Stimulated activated naive CD4-positive, alpha-beta T cell treated with Interleukin-2 at 50 U/mL for 16 hours (primary cell): ENCODE data around the gene ATF6B.
"Not testable (repeated sequence)": the region's sequence is repeated elsewhere in the genome, so short reads cannot be mapped to it uniquely, and the experiment has no call there.

ENCODE experiments used
- DNase-seq: peaks from one replicate; lab custom pipeline; 2025; lab: John Stamatoyannopoulos, UW

Gene ATF6B

DNA sequence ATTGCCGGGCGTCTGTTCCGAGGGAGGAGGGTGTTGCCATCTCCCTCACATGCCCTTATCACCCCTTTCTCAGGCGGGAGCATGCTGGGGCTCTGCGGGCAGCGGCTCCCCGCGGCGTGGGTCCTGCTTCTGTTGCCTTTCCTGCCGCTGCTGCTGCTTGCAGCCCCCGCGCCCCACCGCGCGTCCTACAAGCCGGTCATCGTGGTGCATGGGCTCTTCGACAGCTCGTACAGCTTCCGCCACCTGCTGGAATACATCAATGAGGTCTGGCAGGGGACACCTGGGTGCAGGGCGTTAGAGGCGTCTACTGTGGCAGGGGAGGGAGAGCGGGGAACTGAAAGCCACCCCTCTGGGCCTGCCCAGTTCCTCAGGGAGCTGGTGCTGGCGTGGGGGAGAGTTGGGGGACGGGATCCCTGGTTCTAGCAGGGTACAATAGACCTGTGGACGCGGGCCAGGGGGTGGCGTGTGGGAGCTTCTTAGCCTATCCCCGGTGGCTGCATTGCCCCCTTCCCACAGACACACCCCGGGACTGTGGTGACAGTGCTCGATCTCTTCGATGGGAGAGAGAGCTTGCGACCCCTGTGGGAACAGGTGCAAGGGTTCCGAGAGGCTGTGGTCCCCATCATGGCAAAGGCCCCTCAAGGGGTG lies 26.6 kb upstream of the ATF6B start:
- DNase-seq, result peak; percentile 41

DNA sequence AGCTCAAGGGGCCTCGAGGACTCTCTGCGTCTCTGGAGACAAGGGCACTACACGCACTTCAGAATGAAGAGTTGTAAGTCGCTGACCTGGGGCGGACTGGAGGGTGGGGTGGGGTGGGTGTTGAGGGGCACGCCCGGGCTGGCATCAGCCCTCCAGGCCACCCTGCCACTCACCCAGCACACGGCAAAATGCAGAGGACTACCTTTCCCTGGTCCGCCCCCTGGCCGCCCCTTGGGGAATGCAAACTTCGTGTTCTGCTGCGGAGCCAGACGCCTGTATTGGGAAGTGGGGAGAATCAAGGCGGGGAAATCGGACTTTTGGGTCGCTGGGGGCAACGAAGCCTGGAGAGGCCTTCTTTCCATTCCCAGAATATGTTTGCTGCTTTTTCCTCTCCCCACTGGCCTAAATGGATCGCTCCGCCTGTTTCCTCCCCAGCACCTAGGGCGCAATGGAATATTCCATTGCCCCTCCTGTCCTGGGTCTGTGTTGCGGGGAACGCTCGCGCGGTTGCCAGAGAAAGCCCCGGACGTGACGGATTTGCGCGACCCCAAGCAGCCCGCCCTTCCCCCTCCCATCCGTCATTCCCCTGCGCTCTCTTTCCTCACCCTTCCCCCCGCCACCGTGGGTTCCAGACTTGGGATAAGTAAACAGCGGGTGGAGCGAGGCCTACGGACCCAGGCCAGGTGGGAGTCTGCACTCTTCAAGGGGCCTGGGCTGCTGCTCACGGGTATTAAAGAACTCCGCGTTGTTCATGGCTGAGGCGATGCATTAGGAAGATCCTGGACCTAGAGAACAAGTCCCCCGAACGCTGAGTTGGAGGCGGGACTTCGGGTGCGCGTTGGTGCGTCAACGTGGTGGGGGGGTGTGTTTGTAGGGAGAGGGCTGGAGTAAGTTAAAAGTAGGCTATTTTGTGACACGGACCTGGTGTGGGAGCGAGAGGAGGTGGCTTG lies 25.8 kb upstream of the ATF6B start, which contains the start of gene PPT2:
Gene PPT2 (plus strand): TSS at position 578 of the 950 bp plus-strand sequence. CDS start 454 bp downstream, outside the sequence.
- DNase-seq, result peak; percentile 61

DNA sequence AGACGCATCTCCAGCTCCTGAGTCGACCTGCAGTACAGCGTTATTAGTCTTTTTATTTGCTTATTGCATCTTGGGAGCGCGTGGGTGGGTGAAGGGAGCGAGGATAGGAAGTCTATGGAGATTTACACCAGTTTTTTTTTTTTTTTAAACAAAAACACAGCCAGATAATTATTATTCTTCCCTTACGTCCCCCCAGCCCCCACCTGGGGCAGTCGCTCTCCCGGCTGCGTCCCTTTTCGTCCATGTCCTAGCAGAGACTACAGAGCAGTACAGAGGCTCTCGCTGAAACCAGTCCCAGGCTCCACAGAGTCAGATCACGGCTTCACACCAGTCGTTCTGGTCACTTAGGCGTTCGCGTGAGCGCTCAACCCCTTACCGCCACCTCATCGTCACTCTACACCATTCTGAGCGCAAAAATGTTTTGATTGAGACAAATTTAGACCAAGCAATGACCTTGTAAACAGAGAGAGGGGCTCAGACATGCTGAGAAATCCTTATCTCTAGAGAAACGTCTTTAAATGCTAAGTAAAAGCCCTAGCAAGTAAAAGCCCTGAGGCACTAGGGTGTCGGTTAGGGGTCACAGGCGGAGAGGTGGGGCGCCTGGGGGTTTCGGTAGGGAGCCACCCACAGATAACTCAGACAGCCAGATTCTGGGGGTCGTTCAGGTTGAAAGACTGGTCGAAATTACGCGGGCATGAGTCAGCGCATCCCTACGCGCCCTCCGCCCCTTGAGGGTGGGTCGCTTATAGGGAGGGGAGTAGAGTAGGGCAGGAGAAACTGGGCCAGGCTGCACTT lies 24.9 kb upstream of the ATF6B start:
- DNase-seq, result no peak

DNA sequence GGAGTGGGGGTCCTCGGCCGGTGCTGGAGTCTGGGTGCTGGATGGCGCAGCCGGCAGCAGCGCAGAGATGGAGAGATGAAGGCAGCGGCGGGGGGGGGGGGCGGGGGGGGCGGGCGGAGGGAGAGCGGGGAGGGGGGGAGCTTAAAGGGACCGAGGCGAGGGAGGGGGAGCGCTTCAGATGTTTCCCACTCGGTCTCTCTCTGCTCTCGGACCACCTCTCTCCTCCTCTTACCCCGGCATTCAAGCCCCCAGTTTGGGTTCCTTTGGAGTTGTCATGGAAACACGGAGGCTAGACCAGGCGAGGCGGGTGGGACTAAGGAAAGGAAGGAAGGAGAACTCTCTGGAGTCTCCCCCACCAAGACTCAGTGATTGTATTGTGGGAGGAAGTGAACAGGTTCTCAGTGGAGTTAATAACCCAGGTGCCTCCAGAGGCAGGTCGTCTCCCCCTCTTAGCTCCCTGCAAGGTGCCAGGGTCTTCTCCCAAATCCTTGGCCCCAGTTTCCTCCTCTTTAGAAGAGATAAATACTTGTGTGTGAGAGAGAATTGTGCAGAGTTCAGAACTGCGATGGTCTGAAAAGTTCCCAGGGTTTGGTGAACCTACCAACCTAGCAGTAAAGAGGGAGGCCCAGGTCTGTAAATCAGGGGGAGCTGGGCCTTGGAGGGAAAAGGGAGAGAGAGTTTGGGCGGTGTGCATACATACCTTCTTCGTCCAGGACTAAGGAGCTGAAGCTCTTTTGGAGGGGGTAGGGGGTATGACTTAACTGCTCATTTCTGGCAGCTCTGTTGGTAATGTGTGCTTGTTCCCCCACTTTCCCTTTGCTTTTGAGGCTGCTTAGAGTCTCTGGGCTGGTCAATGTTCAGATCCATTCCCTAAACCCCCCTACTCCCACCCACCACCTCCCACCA lies 24.1 kb upstream of the ATF6B start, which contains the start of gene PRRT1:
Gene PRRT1 (minus strand): TSS at position 77 of the 906 bp plus-strand sequence. CDS start 112 bp downstream, outside the sequence.
- no peak for DNase-seq

DNA sequence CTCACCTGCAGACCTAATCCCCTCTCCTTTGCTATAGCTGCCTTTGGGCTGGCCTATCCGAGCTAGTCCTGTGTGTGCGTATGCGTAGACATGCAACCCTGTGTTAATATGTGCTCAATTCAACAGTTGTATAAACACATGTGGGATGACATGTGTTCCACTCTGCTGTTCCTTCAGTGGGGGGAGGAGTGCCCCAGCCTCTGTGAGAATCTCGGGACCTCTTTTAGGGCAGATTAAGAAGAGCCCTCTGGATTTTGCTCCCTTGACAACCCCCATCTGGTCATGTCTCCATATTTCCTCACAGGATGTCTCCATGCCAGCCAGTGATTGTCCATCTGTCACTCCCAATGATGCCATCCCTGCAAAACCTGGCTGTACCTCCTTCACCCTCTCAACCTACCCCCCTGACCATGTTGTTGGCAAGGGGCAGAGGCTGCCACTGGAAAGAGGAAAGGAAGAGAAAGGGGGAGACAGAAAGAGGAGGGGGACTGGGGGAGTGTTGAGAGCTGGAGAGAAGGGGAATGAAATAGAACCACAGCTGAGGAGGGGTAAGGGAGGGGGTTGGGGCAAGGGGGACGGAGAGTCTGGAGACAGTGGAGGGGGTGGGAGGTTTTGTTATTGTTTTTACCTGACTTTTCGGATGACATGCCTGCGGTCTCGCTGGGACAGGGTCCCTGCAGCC lies 23.3 kb upstream of the ATF6B start:
- DNase-seq, result no peak

DNA sequence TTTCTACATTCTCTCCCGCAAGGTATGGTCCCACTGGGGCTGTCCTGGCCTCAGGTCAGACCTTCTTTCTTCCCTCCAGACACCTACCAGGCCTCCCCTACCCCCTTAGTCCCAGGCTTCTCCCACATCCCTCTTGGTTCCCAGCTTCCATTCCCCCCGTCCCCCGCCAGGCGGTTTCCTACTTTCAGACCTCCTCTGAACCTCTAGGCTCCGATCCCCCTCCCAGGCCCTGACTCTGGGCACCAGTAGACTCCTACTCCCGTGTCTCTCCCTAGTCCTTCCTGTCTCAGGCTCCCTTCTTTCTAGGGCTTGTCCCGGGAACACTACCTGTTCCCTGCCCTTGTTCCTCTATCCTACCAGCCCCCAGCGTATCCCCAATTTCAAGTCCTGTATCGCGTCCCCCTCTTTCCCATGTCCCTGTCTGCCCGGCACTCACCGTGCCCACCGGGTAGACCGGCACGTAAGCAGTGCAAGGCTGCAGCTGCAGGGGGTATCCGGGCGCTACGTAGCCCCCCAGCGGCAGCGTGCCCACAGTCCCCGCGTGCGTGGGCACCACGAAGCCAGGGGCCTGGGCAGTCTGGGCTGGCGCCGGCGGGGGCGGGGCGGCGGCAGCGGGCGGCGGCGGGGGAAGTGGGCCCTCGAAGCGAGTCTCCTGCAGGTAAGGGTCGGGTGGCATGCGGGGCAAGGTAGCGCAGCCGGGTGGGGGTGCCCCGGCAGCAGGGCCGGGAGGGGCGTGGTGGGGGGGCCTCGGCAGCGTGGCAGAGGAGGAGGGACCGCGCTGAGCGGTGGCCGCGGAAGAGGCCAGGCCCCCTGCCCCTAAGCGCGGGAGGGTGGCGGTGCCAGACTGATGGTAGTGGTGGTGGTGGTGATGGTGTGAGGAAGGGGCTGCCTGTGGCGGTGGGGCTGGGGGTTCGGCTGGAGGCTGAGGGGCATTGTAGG lies 22.2 kb upstream of the ATF6B start:
- no peak for DNase-seq

DNA sequence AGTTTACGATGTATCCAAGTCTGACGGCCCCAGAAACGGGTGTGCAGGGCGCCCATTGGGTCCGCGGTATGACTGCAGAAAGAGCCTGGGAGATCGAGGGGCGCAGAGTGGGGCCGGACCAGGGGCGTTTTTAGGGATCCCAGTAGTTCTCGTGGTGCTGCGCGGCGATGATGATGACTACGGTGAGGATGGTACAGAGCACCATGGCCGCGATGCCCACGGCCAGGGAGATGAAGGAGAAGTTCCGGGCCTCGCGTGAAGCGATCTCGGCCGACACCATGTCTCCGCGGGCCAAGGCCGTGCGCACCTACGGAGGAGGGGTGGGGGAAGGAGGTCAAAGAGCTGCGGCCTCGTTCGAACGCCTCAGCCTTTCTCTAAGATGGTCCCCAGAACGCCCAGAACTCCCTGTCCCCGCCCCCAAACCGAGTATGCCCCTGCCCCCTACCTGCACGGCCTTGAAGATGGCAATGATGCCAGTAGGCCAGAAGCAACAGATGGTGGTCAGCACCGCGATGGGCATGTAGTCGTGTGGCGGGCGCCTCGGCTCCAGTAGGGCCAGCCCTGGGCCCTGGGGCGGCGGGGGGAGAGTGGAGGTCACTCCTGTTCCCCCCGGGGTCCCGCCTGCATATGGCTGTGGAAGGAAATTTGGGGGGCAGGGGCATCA lies 21.2 kb upstream of the ATF6B start:
- no peak for DNase-seq

DNA sequence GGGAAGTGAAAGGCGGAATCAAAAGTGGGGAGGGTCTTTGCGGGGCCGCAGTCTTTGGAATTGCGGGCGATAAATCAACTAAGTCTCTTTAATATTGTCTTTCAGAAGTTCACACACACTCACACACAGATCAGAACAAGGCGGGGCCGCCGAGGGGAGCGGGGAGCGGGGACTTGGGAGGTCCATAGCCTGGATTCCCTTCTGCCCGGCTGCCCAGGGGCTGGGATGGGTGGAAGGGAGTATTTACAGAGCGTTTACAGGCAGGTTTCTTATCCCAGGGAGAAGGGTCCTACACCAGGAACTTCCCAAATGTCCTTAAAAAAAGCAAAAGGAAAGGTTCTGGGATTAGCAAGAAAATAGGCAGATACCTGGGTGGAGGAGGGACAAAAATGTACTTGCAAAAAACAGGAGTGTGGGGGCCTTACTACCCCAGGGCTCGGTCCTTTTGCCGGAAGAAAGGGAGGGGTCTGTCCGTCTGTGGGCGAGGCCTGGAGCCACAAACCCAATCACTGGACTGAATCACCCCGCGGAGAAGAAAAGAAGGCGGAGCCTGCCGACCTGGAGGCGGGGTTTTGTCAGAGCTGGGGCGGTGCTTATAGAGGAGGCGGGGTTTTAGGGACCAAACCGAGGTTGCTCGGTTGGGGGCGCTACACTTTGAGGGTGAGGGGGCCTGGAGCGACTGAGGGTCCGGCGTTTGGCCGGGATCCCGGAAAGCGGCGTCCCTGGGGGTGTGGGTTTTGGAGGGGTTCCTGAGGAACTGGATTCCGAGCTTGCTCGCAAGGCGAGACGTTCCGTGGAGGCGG lies 20.4 kb upstream of the ATF6B start:
- peak; percentile 45 for DNase-seq

DNA sequence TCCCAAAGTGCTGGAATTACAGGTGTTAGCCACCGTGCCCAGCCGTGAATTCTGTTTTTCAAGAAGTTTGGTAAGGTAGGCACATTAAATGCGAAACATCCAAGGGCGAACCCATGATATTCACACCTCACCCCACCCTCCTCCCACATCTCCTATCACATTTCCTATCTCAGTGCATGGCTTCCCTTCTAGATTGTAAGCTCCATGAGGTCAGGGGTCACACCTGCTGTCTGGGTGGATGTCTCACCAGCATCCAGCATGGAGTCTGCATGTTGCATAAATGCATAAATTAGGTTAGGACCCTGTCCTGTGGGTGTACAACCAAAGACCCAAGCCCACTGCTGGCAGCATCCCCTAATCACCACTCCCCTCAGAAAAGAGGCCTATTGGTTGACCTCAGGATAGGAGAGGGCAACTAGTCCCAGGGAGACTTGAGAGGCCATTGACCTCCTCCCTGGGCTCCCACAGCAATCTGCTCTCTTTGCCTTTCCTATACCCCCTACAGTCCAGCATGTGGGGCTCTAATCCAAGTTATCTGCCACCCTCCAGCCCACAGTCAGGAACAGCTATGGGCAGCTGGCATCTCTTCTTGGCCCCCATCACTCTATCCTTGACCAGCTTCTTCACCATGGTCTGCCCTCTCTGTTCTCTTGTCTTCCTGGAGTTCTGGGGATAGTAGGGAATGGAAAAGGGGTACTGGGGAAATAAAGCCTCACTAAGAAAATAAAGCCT lies 19.5 kb upstream of the ATF6B start:
- DNase-seq, result no peak

DNA sequence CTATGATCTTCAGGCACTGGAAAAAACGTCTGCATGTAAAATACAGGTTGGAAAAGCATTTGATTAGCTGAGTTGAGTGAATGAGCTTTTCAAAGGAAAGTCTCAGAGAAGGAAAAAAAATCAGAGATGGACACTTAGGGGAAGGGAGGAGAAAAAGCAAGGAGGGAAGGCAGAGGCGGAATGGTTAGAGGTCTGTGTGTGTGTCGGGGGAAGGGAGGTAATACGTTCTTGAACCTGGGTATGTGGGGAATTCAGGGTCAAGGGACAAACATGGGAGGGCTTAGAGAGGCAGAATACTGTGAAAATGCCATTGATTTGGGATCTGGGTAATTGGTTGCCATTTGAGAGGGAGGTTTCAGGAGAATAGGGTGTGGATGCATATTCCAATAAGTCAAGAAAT lies 18.6 kb upstream of the ATF6B start:
- DNase-seq, result no peak

DNA sequence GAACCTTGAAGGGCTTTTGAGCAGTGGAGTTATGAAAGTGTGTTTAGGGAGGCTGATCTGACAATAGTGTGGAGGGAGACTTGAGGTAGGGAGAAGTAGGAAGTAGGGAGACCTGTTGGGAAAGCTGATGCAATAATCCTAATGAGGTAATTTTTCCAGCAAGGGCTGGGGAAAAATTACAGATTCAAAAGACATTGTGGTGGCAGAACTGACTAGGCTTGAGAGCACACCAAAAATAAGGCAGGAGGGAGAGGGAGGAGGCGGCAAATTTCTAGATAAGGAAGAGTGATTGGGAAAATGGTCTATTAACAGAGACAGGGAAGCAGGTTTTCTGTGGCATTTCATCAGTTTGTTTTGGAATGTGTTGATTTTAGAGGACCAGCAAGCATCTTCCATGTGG lies 18.2 kb upstream of the ATF6B start:
- no peak for DNase-seq

DNA sequence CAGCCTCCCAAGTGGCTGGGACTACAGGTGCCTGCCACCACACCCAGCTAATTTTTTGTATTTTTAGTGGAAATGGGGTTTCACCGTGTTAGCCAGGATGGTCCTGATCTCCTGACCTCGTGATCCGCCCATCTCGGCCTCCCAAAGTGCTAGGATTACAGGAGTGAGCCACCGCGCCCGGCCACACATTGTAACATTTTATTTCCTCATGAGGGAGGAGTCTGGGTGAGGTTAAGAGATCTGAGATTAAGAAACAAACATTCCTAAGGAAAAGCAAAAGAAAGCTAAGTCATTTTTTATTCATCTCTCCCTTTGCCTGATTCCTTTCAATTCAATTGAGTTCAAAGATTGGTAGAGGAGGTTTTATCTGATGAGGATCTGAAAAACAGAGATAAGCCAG lies 16.2 kb upstream of the ATF6B start:
- not testable (repeated sequence) for DNase-seq

DNA sequence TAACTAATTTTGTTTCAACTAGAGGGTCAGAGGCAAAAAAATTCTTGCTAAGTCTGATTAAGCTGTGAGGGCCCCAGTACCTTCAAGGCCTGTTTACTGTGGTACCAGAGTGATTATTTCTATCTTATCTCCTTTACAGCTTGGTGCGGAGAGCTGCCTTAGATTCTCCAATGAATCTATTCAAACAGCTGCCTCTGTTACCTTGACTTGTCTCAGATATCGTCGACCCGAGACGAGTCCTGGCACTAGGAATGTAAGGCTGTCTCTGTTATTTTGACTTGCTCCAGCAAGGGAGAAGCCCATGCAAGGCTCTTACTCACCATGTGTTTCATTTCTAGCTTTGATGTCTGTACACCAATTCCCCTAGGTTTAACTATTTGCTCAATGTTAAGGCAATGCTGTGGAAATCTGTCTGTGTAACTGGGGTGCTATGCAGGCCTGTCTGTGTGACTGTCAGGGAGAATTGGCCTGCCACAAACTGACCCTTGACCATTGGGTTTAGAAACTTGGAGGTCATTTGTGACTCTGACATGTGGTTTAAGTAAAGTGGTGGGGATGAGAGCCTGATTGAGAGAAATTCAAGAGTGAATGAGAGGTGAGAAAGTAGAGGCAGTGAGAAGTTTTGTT lies 12.5 kb upstream of the ATF6B start:
- no peak for DNase-seq

DNA sequence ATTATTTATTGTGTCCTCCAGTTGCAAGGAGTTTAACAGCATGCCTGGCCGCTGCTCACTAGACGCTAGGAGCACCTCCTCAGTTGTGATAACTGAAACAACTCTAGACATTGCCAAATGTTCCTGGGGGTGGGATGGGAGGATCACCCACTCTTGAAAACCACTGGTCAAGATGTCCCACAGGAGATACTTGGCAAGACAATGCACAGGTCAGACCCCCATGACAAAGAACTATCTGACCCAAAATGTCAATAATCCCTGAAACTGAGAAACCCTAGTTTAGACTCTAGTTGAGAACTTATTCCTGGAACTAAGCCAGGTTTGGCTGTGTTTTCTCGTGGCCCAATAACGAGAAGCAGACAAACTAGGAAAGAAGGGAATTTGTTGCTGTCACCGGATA lies 11.5 kb upstream of the ATF6B start:
- no peak for DNase-seq

DNA sequence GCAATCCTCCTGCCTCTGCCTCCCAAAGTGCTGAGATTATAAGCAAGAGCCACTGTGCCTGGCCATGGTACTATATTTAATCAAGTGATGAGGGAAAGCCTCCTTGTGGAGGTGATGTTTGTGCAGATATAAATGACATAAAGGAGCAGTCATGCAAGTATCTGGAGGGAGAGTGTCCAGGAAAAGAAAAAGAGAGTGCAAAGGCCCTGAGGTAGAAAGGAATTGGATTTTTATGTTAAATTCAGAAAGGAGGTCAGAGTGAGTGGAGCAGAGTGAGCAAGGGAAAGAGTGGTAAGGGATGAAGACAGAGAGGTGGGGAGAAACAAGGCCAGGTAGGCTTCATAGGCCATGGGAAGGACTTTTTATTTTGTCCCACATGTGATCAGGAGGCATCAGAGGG lies 9.4 kb upstream of the ATF6B start:
- DNase-seq, result no peak

DNA sequence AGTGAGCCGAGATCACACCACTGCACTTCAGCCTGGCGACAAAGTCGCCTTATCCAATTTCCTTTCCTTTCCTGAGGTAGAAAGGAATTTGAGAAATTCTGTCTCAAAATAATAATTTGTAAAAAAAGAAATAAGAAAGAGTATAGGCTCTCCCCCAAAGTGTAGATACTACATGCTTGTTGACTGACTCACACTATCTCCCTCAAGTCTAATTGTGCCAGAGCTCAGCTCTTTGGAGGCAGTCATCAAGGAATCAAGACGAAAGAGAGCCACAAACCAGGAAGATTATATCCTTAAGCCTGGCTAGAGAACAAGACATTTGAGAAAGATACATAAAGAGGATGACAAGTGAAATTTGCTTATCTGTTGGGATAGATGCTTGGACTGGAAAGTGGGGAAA lies 5.7 kb upstream of the ATF6B start:
- DNase-seq, result no peak

DNA sequence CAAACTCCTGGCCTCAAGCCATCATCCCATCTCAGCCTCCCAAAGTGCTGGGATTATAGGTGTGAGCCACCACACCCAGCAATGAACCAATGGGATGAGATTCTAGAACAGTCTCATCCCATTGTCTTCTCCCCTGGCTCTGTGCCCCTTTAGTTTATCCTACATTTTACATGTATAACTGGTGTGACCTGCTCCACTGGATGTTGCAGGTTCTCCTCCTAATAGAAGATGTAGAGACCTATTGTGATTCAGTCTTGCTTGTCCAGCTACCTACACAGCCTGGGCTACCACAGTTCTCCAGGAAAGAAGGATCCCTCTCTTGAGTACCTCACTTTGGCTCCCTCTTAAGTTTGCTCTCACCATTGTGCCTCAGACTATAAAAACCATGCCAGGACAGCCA lies 4.1 kb upstream of the ATF6B start:
- DNase-seq, result no peak
